GM21515 (cell line): ENCODE measurements around the gene TYW5.
A peak's percentile ranks its signal among the peaks of the same experiment; 100 is the strongest.

Experiments used
- ATAC-seq: cut with Tn5 transposase; IDR thresholded peaks from one replicate; pipeline ENCODE4 v1.9.1; 2021; ENCODE audit not compliant: unreplicated experiment

TYW5 gene

GRCh38 chr2:199975273-199975895 is 20.1 kb upstream of the TYW5 start:
- no peak for ATAC-seq

GRCh38 chr2:199973703-199974102 is 18.4 kb upstream of the TYW5 start:
- ATAC-seq, result no peak

- ATAC-seq, result no peak
Observed at GRCh38 chr2:199972088-199972626, 16.9 kb upstream of the TYW5 start.

- no peak for ATAC-seq
Observed at GRCh38 chr2:199968126-199968525, 12.8 kb upstream of the TYW5 start.

GRCh38 chr2:199966976-199967375 is 11.7 kb upstream of the TYW5 start:
- ATAC-seq, result no peak

GRCh38 chr2:199966405-199966804 is 11.1 kb upstream of the TYW5 start:
- no peak for ATAC-seq

GRCh38 chr2:199962203-199962602 is 6.9 kb upstream of the TYW5 start:
- ATAC-seq, result no peak

- no peak for ATAC-seq
Observed at GRCh38 chr2:199958014-199958413, 2.7 kb upstream of the TYW5 start.

GRCh38 chr2:199956062-199956380 is 730 bp upstream of the TYW5 start:
- ATAC-seq, result no peak

GRCh38 chr2:199955007-199955338 is 318 bp downstream of the TYW5 start:
- ATAC-seq, result peak; percentile 48

- no peak for ATAC-seq
Observed at GRCh38 chr2:199951023-199951422, 4.3 kb downstream of the TYW5 start.

- no peak for ATAC-seq
Observed at GRCh38 chr2:199950396-199950795, 4.9 kb downstream of the TYW5 start.

GRCh38 chr2:199946836-199947235 is 8.5 kb downstream of the TYW5 start:
- no peak for ATAC-seq

- ATAC-seq, result no peak
Observed at GRCh38 chr2:199946196-199946595, 9.1 kb downstream of the TYW5 start.

GRCh38 chr2:199943373-199943772 is 11.9 kb downstream of the TYW5 start:
- no peak for ATAC-seq

GRCh38 chr2:199940373-199940772 is 14.9 kb downstream of the TYW5 start:
- peak; percentile 56 for ATAC-seq

- ATAC-seq, result no peak
Observed at GRCh38 chr2:199936554-199936953, 18.7 kb downstream of the TYW5 start.

GRCh38 chr2:199933466-199933865 is 21.8 kb downstream of the TYW5 start:
- no peak for ATAC-seq

- no peak for ATAC-seq
Observed at GRCh38 chr2:199932312-199932855, 22.9 kb downstream of the TYW5 start.

- ATAC-seq, result no peak
Observed at GRCh38 chr2:199929262-199929661, 26.0 kb downstream of the TYW5 start.

- no peak for ATAC-seq
Observed at GRCh38 chr2:199928626-199929025, 26.7 kb downstream of the TYW5 start.

- no peak for ATAC-seq
Observed at GRCh38 chr2:199928226-199928625, 27.1 kb downstream of the TYW5 start.

GRCh38 chr2:199926806-199927205 is 28.5 kb downstream of the TYW5 start:
- ATAC-seq, result no peak
